Ectodermal cell (in vitro differentiated cells): ENCODE measurements around the gene WDPCP.

Experiments
- H3K27ac ChIP-seq: 2 replicates; pipeline ENCODE4 v1.7.0; 2013; ENCODE audit warnings: mild to moderate bottlenecking, low read depth, low read length; ENCODE audit not compliant: insufficient read depth, poor library complexity, severe bottlenecking
- H3K27me3 ChIP-seq: 2 replicates; pipeline ENCODE4 v1.7.0; 2013; ENCODE audit warnings: mild to moderate bottlenecking, low read length; ENCODE audit not compliant: insufficient read depth, control insufficient read depth, poor library complexity, severe bottlenecking
- H3K36me3 ChIP-seq: one replicate; pipeline ENCODE4 v1.7.0; 2013; ENCODE audit warnings: low read length; ENCODE audit not compliant: control insufficient read depth, insufficient read depth
- H3K4me1 ChIP-seq: one replicate; pipeline ENCODE4 v1.7.0; 2013; ENCODE audit warnings: low read length; ENCODE audit not compliant: control insufficient read depth, insufficient read depth
- H3K4me3 ChIP-seq: 2 replicates; pipeline ENCODE4 v1.7.0; 2013; ENCODE audit warnings: low read depth, low read length, control low read depth; ENCODE audit not compliant: insufficient read depth
- H3K9me3 ChIP-seq: 2 replicates; pipeline ENCODE4 v1.7.0; 2013; ENCODE audit warnings: mild to moderate bottlenecking, low read length, moderate library complexity; ENCODE audit not compliant: control insufficient read depth
- WGBS, 2 experiments: methylation state at CpG; one replicate each; pipeline ENCODE4 v1.1.7; 2013; ENCODE audit warnings: missing lambda C conversion rate in 2 of 2; 5-methylcytosine and 5-hydroxymethylcytosine counted together

WDPCP gene

GRCh38 chr2:63104482-63104881 lies 483.8 kb downstream of the WDPCP start:
- Histone ChIP-seq H3K27me3 (no peaks in the 10 kb centered on the region), H3K36me3 (no peaks in the 10 kb centered on the region), H3K4me3 (no peak overlapping the region), H3K4me1 (no peaks in the 10 kb centered on the region), H3K9me3 (no peaks in the 10 kb centered on the region), H3K27ac (no peak overlapping the region)
- 100% methylated on average over 1 of the region's 1 CpG for WGBS, 2 experiments

- WGBS, 2 experiments = 84 to 88% methylated on average over 2 of the region's 2 CpGs
- Histone ChIP-seq H3K27ac (no peak overlapping the region), H3K4me1 (no peaks in the 10 kb centered on the region), H3K27me3 (no peaks in the 10 kb centered on the region), H3K9me3 (no peaks in the 10 kb centered on the region), H3K4me3 (no peak overlapping the region), H3K36me3 (no peaks in the 10 kb centered on the region)
Measured at GRCh38 chr2:63101954-63102353, 486.3 kb downstream of the WDPCP start.

- Histone ChIP-seq H3K36me3 (no peaks in the 10 kb centered on the region), H3K27me3 (no peaks in the 10 kb centered on the region), H3K9me3 (no peaks in the 10 kb centered on the region), H3K4me1 (no peaks in the 10 kb centered on the region), H3K27ac (no peak overlapping the region), H3K4me3 (no peak overlapping the region)
- 88 to 98% methylated on average over 1 of the region's 1 CpG for WGBS, 2 experiments
Measured at GRCh38 chr2:63099032-63099431, 489.2 kb downstream of the WDPCP start.

GRCh38 chr2:63096491-63096890 lies 491.8 kb downstream of the WDPCP start:
- Histone ChIP-seq H3K36me3 (no peaks in the 10 kb centered on the region), H3K4me1 (no peaks in the 10 kb centered on the region), H3K4me3 (no peak overlapping the region), H3K9me3 (no peaks in the 10 kb centered on the region), H3K27ac (no peak overlapping the region), H3K27me3 (no peaks in the 10 kb centered on the region)
- WGBS, 2 experiments = 89 to 92% methylated on average over 1 of the region's 1 CpG

GRCh38 chr2:63093502-63093901 lies 494.8 kb downstream of the WDPCP start:
- 60% methylated on average over 1 of the region's 1 CpG; no CpG with 5 or more reads in 1 of the 2 experiments for WGBS, 2 experiments
- H3K36me3 ChIP-seq = no peaks in the 10 kb centered on the region
- no peaks in the 10 kb centered on the region for H3K27me3 ChIP-seq
- H3K9me3 ChIP-seq = no peaks in the 10 kb centered on the region
- H3K27ac ChIP-seq = no peak overlapping the region
- no peaks in the 10 kb centered on the region for H3K4me1 ChIP-seq
- no peak overlapping the region for H3K4me3 ChIP-seq

- WGBS, 2 experiments = no CpG with 5 or more reads among the region's 1 CpG
- Histone ChIP-seq H3K27ac (no peak overlapping the region), H3K9me3 (no peaks in the 10 kb centered on the region), H3K4me3 (no peak overlapping the region), H3K36me3 (no peaks in the 10 kb centered on the region), H3K27me3 (no peaks in the 10 kb centered on the region), H3K4me1 (no peaks in the 10 kb centered on the region)
Measured at GRCh38 chr2:63092857-63093256, 495.4 kb downstream of the WDPCP start.

- Histone ChIP-seq H3K27ac (no peak overlapping the region), H3K9me3 (no peaks in the 10 kb centered on the region), H3K27me3 (no peaks in the 10 kb centered on the region), H3K4me3 (no peak overlapping the region), H3K36me3 (no peaks in the 10 kb centered on the region), H3K4me1 (no peaks in the 10 kb centered on the region)
- 98 to 100% methylated on average over 1 of the region's 1 CpG for WGBS, 2 experiments
Measured at GRCh38 chr2:63092401-63092800, 495.9 kb downstream of the WDPCP start.

- H3K9me3 ChIP-seq = no peaks in the 10 kb centered on the region
- 100% methylated on average over 1 of the region's 1 CpG; no CpG with 5 or more reads in 1 of the 2 experiments for WGBS, 2 experiments
- no peaks in the 10 kb centered on the region for H3K36me3 ChIP-seq
- H3K27ac ChIP-seq = no peak overlapping the region
- no peaks in the 10 kb centered on the region for H3K4me1 ChIP-seq
- no peak overlapping the region for H3K4me3 ChIP-seq
- no peaks in the 10 kb centered on the region for H3K27me3 ChIP-seq
Measured at GRCh38 chr2:63086687-63087086, 501.6 kb downstream of the WDPCP start.

- no peak overlapping the region for H3K27ac ChIP-seq
- H3K4me1 ChIP-seq = no peaks in the 10 kb centered on the region
- no peak overlapping the region for H3K4me3 ChIP-seq
- 85 to 90% methylated on average over 4 of the region's 4 CpGs for WGBS, 2 experiments
- H3K36me3 ChIP-seq = no peaks in the 10 kb centered on the region
- no peaks in the 10 kb centered on the region for H3K9me3 ChIP-seq
- no peaks in the 10 kb centered on the region for H3K27me3 ChIP-seq
Measured at GRCh38 chr2:63081404-63081803, 506.9 kb downstream of the WDPCP start.

- no peak overlapping the region for H3K4me3 ChIP-seq
- no peaks in the 10 kb centered on the region for H3K36me3 ChIP-seq
- no peaks in the 10 kb centered on the region for H3K4me1 ChIP-seq
- no peaks in the 10 kb centered on the region for H3K9me3 ChIP-seq
- no peaks in the 10 kb centered on the region for H3K27me3 ChIP-seq
- 79 to 84% methylated on average over 3 of the region's 4 CpGs for WGBS, 2 experiments
- no peak overlapping the region for H3K27ac ChIP-seq
Measured at GRCh38 chr2:63078852-63079606, 509.2 kb downstream of the WDPCP start.
